ENCODE measurements around the gene MBD3L4. TPM values are rescaled to one million over a fixed set of nuclear protein-coding genes. Genes with fewer than 3 reads are reported as not detected.

The MBD3L4 gene
- total and polyA plus RNA-seq, 2 of the 13 experiments (the other 11 are each of a cell fraction or from before 2014, with no cell fraction given), result not detected

DNA sequence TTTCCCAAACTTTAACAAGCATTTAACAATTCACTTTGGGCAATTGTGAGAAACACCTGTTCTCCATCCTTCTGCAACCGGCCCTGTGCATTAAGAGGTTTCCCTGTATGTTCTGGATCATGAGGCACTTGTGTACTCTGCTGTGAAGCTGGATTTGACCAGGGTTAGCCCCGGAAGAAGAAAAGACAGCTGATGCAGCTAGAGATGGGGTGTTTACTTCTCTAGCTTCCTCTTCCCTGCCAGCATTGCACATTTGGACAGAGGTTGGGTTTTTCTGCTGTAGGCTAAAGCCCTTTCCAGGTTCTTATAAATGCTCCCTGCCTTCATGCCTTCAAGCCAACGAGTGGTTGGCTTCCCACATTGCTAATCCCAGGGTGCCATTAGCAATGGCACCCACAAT, 39.6 kb downstream of the MBD3L4 start:
- H3K27ac ChIP-seq (ENCODE audit: extremely low read length, insufficient read depth, low read length), result no peak overlapping the region
- CTCF ChIA-PET (ENCODE audit: low intra/inter-chr PET ratio, low total read pairs), result no interaction called here
- in situ Hi-C loops (cut with HindIII; ENCODE audit: extremely low pct_ligation_motif_present, low pct_unique_long_range_greater_than_20kb), result no loop called here
- peaks cover 1% of the 10 kb centered on the region for H3K9me3 ChIP-seq (ENCODE audit: low read length)
- FAIRE-seq, result no peak
- no peak for TF ChIP-seq HNF4A (CRISPR knock-in tag; IDR thresholded peaks at IDR 0.05)
- TF ChIP-seq PLRG1 (conservative IDR thresholded peaks at IDR 0.05), result no peak
- no peak for TF ChIP-seq ZNF629 (CRISPR knock-in tag; conservative IDR thresholded peaks at IDR 0.05)
- TF ChIP-seq, protein P1, sequence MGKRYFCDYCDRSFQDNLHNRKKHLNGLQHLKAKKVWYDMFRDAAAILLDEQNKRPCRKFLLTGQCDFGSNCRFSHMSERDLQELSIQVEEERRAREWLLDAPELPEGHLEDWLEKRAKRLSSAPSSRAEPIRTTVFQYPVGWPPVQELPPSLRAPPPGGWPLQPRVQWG (CRISPR knock-in tag; IDR thresholded peaks at IDR 0.05; ENCODE audit: borderline replicate concordance, low read depth), result no peak
- TF ChIP-seq CREB3 (CRISPR knock-in tag; IDR thresholded peaks at IDR 0.05), result no peak
- TF ChIP-seq SOX5 (CRISPR knock-in tag; IDR thresholded peaks at IDR 0.05; ENCODE audit: borderline replicate concordance), result no peak
- no peak for TF ChIP-seq SATB2 (CRISPR knock-in tag; IDR thresholded peaks at IDR 0.05)
- no peak for TF ChIP-seq ZNF652 (CRISPR knock-in tag; IDR thresholded peaks at IDR 0.05; ENCODE audit: borderline replicate concordance, low read depth)
- no peak for TF ChIP-seq ZNF7 (CRISPR knock-in tag; IDR thresholded peaks at IDR 0.05)
- no peak for TF ChIP-seq RARA (CRISPR knock-in tag; IDR thresholded peaks at IDR 0.05)
- TF ChIP-seq, protein P2, sequence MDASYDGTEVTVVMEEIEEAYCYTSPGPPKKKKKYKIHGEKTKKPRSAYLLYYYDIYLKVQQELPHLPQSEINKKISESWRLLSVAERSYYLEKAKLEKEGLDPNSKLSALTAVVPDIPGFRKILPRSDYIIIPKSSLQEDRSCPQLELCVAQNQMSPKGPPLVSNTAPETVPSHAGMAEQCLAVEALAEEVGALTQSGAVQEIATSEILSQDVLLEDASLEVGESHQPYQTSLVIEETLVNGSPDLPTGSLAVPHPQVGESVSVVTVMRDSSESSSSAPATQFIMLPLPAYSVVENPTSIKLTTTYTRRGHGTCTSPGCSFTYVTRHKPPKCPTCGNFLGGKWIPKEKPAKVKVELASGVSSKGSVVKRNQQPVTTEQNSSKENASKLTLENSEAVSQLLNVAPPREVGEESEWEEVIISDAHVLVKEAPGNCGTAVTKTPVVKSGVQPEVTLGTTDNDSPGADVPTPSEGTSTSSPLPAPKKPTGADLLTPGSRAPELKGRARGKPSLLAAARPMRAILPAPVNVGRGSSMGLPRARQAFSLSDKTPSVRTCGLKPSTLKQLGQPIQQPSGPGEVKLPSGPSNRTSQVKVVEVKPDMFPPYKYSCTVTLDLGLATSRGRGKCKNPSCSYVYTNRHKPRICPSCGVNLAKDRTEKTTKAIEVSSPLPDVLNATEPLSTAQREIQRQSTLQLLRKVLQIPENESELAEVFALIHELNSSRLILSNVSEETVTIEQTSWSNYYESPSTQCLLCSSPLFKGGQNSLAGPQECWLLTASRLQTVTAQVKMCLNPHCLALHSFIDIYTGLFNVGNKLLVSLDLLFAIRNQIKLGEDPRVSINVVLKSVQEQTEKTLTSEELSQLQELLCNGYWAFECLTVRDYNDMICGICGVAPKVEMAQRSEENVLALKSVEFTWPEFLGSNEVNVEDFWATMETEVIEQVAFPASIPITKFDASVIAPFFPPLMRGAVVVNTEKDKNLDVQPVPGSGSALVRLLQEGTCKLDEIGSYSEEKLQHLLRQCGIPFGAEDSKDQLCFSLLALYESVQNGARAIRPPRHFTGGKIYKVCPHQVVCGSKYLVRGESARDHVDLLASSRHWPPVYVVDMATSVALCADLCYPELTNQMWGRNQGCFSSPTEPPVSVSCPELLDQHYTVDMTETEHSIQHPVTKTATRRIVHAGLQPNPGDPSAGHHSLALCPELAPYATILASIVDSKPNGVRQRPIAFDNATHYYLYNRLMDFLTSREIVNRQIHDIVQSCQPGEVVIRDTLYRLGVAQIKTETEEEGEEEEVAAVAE (CRISPR knock-in tag; IDR thresholded peaks at IDR 0.05; ENCODE audit: borderline replicate concordance), result no peak
- POLR2A ChIA-PET, result no interaction called here
- no peak overlapping the region for H3K4me2 ChIP-seq (ENCODE audit: low read depth, low read length)
- no peak overlapping the region for H3K4me3 ChIP-seq (replicated peaks in 1 of 3; ENCODE audit: insufficient read depth in 1 of 3, low read depth in 2 of 3, low read length in 3 of 3)
- 11% methylated on average over 3 of the region's 3 CpGs for WGBS (ENCODE audit: low lambda C conversion rate)
- no peak overlapping the region for H2AFZ ChIP-seq (ENCODE audit: low read length)
- intact Hi-C loops (cut with micrococcal nuclease; ENCODE audit: unreplicated experiment), result no loop called here
- no peak for ATAC-seq
- no peaks in the 10 kb centered on the region; a peak in 1 of 5 replicates for H3K27me3 ChIP-seq (ENCODE audit: control insufficient read depth in 1 of 2, insufficient read depth in 2 of 2, low read length in 2 of 2)
- H3K79me2 ChIP-seq (ENCODE audit: insufficient read depth, low read length), result no peaks in the 10 kb centered on the region
- no peak overlapping the region for H3K9ac ChIP-seq (ENCODE audit: insufficient read depth, low read depth, low read length)
- DNase-seq (ENCODE audit: low spot score), result no peak
- H3K4me1 ChIP-seq (ENCODE audit: insufficient read depth, low read length), result no peaks in the 10 kb centered on the region
- no TSS peak for BruUV-seq (replicated peaks)
- no peaks in the 10 kb centered on the region for H4K20me1 ChIP-seq (ENCODE audit: insufficient read depth, low read length)
- no peaks in the 10 kb centered on the region for H3K36me3 ChIP-seq (replicated peaks in 1 of 2; ENCODE audit: control insufficient read depth in 1 of 2, insufficient read depth in 2 of 2, low read length in 2 of 2)
